HTERT RPE-1 (cell line): ENCODE results near the gene FBXO33.
"Not testable (repeated sequence)": the region's sequence is repeated elsewhere in the genome, so short reads cannot be mapped to it uniquely, and the experiment has no call there.

ENCODE experiments used
- in situ Hi-C: fragments of 300-500 bp; cut with MboI; formaldehyde crosslinking; loops from 4 replicates; pipeline ENCODE4 v1.14.3; 2020; ENCODE audit warnings: low sequenced_read_pairs

FBXO33 gene

GRCh38 chr14:39374851-39375250, 57.4 kb downstream of the FBXO33 start:
- in situ Hi-C loops, result no loop called here

GRCh38 chr14:39372656-39373055, 59.6 kb downstream of the FBXO33 start:
- in situ Hi-C loops, result no loop called here

- in situ Hi-C loops, result no loop called here
Measured at GRCh38 chr14:39370415-39370814, 61.8 kb downstream of the FBXO33 start.

- in situ Hi-C loops, result no loop called here
Measured at GRCh38 chr14:39369029-39369428, 63.2 kb downstream of the FBXO33 start.

- in situ Hi-C loops, result no loop called here
Measured at GRCh38 chr14:39368261-39368959, 63.8 kb downstream of the FBXO33 start.

GRCh38 chr14:39367387-39367751, 64.9 kb downstream of the FBXO33 start:
- in situ Hi-C loops, result no loop called here

GRCh38 chr14:39366460-39367386, 65.5 kb downstream of the FBXO33 start:
- in situ Hi-C loops, result no loop called here

- in situ Hi-C loops, result no loop called here
Measured at GRCh38 chr14:39365354-39365753, 66.9 kb downstream of the FBXO33 start.

GRCh38 chr14:39364509-39364908, 67.7 kb downstream of the FBXO33 start:
- in situ Hi-C loops, result no loop called here

GRCh38 chr14:39361556-39361955, 70.7 kb downstream of the FBXO33 start:
- in situ Hi-C loops, result not testable (repeated sequence)

- in situ Hi-C loops, result no loop called here
Measured at GRCh38 chr14:39360316-39360715, 71.9 kb downstream of the FBXO33 start.

GRCh38 chr14:39359069-39359468, 73.2 kb downstream of the FBXO33 start:
- in situ Hi-C loops, result not testable (repeated sequence)

- in situ Hi-C loops, result no loop called here
Measured at GRCh38 chr14:39351708-39352107, 80.5 kb downstream of the FBXO33 start.

- in situ Hi-C loops, result no loop called here
Measured at GRCh38 chr14:39350866-39351265, 81.4 kb downstream of the FBXO33 start.
